GM19324 (cell line): Measurements from ENCODE around the gene PITX1.
"Not testable (repeated sequence)": the region's sequence is repeated elsewhere in the genome, so short reads cannot be mapped to it uniquely, and the experiment has no call there.

Experiments used
- ATAC-seq: cut with Tn5 transposase; IDR thresholded peaks from one replicate; pipeline ENCODE4 v1.9.1; 2021; ENCODE audit warnings: mild to moderate bottlenecking, moderate library complexity; ENCODE audit not compliant: unreplicated experiment, low FRiP score

PITX1 gene

DNA sequence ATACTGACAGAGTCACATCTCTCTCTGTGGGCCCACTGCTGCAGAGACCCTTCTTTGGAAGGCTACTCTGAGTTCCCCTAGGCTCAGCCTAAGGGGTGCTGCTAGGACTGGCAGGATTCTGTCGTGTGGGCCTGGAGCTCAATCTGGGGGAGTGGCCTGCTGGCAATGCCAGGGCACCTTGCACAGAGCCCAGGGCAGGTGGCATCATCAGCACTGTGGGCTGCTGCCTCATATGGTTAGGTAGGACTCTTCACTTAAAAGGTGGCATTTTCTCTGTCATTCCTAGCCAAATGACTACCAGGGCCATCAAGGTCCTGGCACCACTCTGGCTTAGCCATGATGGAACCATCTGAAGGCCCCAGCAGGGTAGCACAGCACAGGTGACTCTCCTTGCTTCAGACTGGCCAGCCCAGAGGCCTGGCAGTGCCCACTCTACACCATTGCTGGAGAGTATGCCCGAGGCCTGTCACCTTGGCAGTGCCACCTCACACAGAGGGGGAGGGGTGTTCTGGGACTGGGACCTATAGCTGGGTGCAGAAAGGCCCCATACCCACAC is 21.9 kb downstream of the PITX1 start:
- no peak for ATAC-seq

DNA sequence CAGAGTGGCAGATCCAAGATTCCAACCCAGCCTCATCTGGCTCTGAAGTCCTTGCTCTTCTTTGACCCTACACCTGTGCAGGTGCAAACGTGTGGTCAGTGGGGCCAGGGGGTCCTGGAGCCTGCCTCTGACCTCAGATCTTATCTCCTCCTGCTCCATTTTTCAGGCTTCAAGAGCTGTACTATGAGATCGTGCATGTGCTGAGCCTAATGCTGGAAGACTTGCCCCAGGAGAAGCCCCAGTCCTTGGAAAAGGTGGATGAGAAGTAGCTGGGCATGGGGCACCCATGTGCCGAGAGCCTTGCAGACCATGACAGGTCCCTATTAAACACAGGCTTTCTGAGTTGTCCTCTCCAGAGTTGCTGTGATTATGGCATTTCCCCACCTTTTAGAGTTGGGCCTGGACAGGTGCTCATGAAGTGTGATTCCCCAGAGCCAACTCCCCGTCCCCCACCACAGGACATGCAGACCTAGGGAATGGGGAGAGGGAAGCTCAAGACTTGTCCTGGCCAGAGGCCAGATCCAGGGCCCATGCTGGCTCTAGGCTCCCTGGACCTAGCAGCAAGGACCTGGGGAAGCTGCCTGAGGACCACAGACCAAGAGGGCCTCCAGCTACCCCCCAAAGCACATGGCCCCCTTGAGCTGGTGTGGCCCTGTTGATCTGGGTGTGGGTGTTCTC is 22.5 kb downstream of the PITX1 start:
- ATAC-seq: no peak

DNA sequence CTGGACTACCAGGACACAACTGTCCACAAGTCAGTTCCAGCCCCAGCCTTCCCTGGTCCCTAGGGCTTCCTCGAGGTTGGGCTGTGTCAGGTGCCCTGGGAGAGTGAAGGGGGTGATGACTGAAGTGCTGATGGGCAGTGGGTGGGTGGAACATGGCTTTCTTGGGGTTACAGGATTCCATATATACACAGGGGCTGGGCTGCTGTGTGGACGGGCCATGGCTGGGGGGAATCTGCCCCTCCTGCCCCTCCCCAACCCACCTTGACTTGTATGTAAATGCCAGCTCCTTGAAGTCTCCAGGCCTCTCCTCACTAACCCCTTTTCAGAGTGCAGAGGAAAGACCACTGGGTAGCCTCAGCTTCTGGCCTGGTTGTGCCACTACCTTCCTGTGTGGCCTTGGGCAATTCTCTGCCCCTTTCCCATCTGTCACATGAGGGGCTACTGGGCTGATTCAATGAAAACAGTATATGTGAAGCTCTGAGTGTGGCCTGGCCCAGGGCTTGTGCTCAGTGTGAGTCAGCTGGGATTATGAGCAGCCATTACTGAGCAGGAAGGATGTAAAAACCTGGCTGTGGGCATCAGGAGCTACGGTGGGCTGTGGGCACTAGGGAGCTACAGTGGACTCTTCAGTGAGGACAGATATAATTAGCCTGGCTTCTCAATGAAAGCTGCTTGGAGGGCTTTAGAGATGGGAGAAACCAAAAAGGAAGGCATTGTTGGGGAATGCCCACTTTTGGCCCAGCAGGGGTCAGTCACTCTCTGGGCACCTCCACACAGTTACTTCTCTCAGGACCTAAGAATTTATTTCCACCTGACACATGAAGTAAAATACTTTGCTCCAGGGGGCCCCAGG is 23.3 kb downstream of the PITX1 start:
- no peak for ATAC-seq

DNA sequence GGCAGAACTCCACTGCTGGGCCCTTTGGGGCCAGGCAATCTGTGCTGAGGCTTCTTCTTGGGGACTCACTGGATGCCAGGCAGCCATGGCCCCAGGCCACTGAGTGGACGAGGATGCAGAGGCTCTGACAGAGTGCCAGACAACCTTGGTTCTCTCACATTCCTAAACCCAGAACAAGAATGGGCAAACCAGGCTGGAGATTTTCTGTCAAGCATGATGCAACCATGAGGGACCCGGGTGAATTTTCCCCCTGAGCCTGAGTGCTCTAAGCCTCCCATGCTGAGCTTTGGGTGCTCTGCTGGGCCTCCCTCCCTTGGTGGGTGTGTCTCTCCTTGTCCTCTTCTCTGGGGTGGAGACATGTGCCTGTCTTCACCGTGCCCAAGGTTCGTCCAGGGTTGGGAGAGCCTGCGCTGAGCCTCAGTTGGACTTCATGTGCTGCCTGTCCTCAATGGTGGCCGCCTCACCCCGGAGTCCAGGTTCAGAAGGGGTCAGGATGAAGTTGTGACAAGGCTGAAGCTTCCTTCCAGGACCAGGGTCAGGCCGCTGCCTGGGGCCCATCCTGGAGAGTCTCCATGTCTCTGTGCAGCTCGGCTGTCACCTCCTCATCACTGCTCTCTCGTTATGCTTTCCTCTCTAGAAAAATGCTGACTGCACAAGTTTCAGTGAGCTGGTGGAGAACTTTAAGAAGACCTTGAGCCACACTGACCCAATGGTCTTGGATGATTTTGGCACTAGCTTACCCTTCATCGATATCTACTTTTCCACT is 24.1 kb downstream of the PITX1 start:
- ATAC-seq: no peak

DNA sequence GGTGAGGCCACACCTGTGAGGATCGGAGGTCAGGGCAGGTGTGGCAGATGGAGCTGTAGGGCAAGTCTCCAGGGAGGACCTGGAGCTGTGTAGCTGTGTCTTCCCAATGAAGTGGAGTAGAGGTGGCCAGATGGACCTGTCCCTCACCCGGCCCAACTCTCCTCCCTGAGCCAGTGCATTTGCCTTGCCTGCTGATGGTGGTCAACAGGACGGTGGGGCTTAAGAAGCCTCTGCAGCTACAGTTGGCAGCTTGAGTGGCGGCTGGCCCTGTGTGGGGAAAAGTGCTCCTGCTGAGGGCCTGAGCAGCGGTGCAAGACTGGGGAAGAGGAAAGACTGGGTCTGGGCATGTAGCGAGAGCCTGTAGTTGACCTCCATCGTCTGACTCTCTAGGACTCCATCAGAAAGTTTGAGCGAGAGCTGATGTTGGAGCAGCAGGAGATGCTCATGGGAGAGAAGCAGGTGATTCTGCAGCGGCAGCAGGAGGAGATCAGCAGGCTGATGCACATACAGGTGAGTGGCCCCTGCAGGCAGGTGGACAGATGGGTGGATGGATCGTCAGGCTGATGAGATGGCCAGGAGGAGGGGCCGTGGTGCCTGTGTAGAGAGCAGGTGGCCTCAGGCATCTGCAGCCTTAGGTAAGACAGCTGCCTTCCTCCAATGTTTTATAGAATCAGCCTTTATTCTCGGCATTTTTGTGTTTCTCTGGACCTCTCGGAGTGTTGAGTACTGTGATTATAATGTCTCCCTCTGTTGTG is 24.9 kb downstream of the PITX1 start:
- no peak for ATAC-seq

DNA sequence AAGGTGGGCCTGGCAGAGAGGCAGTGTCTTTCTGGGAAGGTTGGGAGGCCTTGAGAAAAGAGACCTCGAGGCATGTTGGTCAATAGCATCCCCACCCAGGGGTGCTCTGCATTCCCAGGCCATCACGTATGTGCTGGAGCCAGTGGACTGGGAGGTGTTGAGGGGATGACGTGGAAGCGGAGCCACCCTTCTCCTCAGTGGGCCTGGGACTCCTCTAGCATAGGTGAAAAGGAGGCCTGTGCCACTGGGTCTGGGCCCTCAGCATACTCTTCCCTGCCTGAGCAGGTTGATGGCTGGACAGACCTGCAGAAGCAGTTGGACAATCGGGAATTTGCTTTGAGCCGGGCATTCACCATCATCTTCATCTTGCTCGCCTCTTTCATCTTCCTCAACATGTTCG is 25.5 kb downstream of the PITX1 start:
- no peak for ATAC-seq

DNA sequence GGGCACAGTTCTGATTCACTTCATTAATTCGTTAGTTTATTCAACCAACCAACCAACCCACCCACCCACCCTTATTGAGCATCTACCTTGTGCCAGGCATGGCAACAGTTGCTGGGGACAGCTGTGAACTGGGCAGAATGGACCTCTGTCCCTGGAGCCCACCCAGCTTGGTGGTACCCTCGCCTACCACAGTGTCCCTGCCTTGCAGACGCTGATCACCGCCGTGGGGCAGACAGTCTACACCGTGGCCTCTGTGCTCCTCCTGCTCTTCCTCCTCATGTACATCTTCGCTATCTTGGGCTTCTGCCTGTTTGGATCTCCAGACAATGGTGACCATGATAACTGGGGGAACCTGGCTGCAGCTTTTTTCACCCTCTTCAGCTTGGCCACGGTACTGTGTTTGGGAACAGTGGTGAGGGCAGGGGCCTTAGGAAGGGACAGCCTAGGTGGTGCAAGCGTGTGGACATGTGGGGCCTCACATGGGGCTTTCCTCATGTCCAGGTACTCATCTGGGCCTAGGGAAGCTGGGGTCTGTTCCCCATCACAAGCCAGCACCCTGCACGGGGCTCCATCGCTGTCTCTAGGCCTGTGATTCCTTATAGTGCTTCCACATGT is 26.2 kb downstream of the PITX1 start:
- no peak for ATAC-seq

DNA sequence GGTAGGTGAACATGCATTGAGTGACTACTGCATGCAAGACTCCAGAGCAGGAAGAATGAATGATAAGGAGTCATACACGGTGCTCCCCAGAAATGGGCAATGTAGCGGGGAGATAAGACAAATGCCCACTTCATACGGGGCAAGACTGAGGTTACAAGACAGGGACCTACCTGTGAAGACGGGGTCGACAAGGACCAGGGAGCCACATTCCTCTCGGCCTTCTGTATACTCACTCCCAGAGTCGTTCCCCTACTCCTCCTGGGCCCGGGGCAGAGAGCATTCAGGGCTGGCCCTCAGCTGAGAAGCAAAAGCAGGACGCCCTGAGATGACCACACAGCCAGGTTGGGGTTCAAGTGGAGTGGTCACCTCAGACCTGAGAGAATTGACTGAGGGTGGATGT is 26.7 kb downstream of the PITX1 start:
- no peak for ATAC-seq

DNA sequence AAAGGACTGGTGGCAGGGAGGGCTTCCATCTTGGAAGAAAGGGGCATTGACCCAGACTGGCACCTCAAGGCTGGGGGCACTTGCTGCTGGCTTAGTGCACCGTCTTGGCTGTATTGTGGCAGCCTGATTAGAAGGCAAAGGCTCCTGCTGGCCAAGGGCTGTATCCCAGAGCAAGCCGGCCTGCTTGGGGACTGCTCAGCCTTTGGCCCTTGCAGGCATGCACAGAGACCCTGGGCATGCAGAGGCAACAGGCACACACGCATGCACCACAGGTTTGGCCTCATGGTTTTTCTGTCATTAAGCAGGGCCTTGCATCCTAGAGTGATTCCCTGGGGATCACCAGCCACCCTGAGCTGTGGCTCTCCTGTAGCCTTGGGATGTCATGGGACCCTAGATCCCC is 29.0 kb downstream of the PITX1 start:
- no peak for ATAC-seq

DNA sequence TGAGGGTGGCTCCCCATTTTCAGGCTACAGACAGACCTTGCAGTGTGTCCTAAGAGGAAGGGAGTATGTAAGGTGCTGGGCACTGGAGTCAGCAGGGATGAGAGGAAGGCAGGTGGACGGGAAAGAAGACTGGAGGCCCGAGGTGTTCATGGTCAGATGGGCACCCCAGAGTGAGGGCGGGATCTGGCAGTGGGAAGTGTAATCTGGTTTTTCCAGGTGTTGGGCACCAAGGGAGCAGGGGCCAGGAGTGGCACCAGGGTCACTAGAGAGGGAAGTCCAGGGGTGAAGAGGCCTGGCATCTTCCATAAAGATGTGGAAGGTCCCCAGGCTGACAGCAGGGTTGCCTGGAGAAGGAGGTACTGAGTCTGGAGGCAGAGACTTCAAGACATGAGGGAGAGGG is 29.7 kb downstream of the PITX1 start:
- ATAC-seq: no peak

DNA sequence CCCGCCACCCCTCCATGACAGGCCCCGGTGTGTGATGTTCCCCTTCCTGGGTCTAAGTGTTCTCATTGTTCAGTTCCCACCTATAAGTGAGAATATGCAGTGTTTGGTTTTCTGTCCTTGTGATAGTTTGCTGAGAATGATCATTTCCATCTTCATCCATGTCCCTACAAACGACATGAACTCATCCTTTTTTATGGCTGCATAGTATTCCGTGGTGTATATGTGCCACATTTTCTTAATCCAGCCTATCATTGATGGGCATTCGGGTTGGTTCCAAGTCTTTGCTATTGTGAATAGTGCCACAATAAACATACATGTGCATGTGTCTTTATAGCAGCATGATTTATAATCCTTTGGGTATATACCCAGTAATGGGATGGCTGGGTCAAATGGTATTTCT is 36.0 kb downstream of the PITX1 start:
- not testable (repeated sequence) for ATAC-seq

DNA sequence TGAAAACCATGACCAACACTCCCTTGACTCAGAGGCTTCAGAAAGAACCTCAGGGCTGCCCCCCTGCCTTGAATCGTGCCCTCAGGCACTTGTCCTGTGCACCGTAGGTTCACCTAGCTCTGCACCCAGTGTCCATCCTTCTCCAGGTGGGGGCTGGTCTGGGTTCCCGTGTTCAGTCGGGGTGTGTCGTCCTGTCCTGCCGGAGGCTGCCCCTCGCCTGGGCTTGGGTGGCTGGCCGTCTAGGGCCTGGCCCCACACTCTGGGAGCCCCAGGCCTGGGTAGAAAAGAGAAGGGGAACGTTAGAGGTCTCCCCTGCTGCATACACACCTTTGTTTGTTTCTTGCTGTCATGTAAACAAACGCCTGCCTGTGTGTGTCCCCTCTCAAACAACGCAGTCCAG is 37.0 kb downstream of the PITX1 start:
- no peak for ATAC-seq

DNA sequence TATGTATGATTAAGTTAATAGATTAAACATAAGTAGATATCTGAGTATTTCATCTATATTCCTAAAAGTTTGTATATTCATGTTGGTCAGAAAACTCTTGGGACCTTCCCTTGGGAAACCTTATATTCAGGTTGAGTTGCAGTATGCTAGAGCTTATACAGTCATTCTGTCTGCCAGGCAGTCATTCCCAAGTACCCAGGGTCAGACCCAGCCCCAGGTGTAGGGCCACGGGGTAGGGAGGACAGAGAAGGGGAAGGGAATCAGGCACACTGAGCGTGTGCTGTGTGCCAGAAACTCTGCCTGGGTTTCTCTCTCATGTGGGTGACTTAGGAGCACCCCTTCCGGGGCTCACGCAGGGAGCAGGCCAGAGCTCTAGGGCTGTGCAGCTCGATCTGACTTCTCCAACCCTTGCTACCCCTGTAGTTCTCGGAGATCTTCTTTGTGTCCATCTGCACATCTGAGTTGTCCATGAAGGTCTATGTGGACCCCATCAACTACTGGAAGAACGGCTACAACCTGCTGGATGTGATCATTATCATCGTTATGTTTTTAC is 38.1 kb downstream of the PITX1 start:
- ATAC-seq: no peak

DNA sequence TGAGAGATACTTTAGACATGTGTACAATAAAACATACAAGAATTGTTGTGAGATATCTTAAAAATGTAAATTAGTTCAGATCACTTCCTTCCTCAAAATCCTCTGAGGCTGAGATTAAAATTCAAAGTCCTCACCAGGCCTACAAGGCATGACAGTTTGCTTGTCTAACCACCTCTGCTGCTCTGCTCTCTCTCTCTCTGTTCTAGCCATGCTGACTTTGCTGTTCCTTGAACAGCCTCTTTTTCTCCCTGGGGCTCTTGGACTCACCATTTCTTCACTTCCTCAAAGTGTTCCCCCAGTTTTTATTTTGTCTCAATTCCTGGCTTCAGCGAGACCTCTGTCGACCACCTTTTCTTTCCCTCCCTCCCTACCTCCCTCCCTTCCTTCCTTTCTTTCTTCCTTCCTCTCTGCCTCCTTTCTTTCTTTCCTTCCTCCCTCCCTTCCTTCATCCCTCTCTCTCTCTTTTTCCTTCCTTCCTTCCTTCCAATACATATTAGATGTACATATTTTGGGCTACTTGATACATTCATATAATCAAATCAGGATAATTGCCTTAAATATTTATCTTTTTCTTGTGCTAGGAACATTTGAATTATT is 39.4 kb downstream of the PITX1 start:
- ATAC-seq: no peak

DNA sequence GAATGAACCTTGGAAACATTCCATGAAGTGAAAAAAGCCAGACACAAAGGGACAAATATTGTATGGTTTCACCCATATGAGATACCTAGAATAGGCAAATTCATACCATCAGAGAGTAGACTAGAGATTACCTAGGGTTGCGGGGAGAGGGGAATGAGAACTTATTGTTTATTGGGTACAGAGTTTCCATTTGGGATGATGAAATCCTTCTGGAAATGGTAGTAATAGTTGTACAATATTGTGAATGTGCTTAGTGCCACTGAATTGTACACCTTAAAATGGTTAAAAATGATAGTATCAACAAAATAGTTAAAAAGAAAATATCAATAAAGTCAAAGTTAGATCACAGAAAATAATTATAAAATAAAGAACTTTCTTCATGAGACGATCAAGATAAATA is 40.9 kb downstream of the PITX1 start:
- ATAC-seq: no peak

DNA sequence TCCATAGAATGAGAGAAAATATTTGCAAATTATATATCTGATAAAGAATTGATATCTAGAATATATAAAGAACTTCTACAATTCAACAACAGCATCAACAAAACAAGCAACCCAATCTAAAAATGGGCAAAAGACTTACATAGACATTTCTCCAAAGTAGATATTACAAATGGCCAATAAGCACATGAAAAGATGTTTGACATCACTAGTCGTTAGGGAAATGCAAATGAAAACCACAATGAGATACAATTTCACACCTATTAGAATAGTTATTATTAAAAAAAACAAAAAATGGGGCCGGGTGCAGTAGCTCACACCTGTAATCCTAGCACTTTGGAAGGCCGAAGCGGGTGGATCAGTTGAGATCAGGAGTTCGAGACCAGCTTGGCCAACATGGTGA is 41.9 kb downstream of the PITX1 start:
- ATAC-seq: no peak

DNA sequence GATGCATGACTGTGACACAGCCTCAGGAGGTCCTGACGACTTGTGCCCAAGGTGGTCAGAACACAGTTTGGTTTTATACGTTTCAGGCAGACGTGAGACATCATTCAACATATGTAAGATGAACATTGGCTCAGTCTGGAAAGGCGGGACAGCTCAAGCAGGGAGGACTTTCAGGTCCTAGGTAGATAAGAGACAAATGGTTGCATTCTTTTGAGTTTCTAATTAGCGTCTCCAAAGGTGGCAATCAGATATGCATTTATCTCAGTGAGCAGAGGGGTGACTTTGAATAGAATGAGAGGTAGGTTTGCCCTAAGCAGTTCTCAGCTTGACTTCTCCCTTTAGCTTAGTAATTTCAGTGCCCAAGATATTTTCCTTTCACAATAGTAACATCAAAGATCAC is 43.8 kb downstream of the PITX1 start:
- ATAC-seq: not testable (repeated sequence)

DNA sequence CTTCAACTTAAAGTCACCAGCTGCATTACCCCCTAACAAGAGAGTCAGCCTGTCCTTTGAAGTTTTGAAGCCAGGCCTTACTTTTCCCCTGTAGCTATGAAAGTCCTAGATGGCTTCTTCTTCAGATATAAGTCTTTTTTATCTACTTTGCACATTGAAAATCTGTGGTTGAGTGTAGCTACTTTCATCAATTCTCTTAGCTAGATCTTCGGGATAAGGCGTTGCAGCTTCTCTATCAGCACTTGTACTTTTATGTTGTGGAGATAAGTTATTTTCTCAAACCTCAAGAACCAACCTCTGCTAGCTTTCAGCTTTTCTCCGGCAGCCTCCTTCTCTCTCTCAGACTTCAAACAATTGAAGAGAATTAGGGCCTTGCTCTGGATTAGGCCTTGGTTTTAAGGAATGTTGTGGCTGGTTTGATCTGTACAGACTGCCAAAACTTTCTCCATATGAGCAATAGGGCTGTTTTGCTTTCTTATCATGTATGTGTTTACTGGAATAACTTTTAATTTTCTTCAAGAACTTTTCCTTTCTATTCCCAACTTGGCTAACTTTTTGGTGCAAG is 44.7 kb downstream of the PITX1 start:
- no peak for ATAC-seq

DNA sequence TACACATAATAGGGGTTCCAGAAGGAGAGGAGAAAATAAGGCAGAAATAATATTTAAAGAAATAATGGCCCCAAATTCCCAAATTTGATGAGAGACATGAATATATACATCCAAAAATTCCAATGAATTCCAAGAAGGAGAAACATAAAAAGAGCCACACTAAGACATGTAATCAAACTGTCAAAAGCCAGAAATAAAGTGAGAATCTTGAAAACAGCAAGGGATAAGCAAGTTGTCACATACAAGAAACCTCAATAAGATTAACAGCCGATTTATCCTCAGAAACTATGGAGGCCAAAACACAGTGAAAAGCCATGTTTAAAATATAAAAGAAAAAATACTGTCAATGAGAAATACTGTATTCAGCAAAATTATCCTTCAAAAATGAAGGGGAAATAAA is 51.8 kb downstream of the PITX1 start:
- no peak for ATAC-seq
